HUES6 (cell line): ENCODE data around the gene TBX5.

ENCODE experiments used
- H3K27ac ChIP-seq: 2 replicates; pipeline ENCODE4 v1.7.0; 2013; ENCODE audit warnings: low read depth, mild to moderate bottlenecking, low read length, inconsistent platforms
- H3K27me3 ChIP-seq: 2 replicates; pipeline ENCODE4 v1.6.1; 2013; ENCODE audit warnings: low read length; ENCODE audit not compliant: control insufficient read depth, insufficient read depth
- H3K36me3 ChIP-seq: 2 replicates; pipeline ENCODE4 v1.6.1; 2013; ENCODE audit warnings: low read length; ENCODE audit not compliant: control insufficient read depth, insufficient read depth
- H3K4me1 ChIP-seq: 2 replicates; pipeline ENCODE4 v1.6.1; 2013; ENCODE audit warnings: low read length; ENCODE audit not compliant: control insufficient read depth, insufficient read depth
- H3K4me3 ChIP-seq: 2 replicates; pipeline ENCODE4 v1.5.1; 2013; ENCODE audit warnings: low read depth, low read length
- H3K9ac ChIP-seq: one replicate; pipeline ENCODE4 v1.6.1; 2013; ENCODE audit warnings: mild to moderate bottlenecking, low read length
- H3K9me3 ChIP-seq: 2 replicates; pipeline ENCODE4 v1.6.1; 2013; ENCODE audit warnings: low read depth, low read length; ENCODE audit not compliant: control insufficient read depth, insufficient read depth

The TBX5 gene

GRCh38 chr12:114430306-114430705, 24.4 kb upstream of the TBX5 start:
- Histone ChIP-seq H3K36me3 (no peaks in the 10 kb centered on the region), H3K27me3 (peaks cover 96% of the 10 kb centered on the region), H3K27ac (no peak overlapping the region), H3K4me1 (no peaks in the 10 kb centered on the region), H3K9ac (no peak overlapping the region), H3K9me3 (no peaks in the 10 kb centered on the region), H3K4me3 (no peak overlapping the region)

GRCh38 chr12:114425031-114425626, 19.2 kb upstream of the TBX5 start:
- no peak overlapping the region for H3K9ac ChIP-seq
- peaks cover 93% of the 10 kb centered on the region for H3K27me3 ChIP-seq
- H3K4me1 ChIP-seq, result no peaks in the 10 kb centered on the region
- no peaks in the 10 kb centered on the region for H3K36me3 ChIP-seq
- H3K27ac ChIP-seq, result no peak overlapping the region
- no peak overlapping the region for H3K4me3 ChIP-seq
- no peaks in the 10 kb centered on the region for H3K9me3 ChIP-seq

- Histone ChIP-seq H3K27ac (no peak overlapping the region), H3K9me3 (no peaks in the 10 kb centered on the region), H3K4me3 (no peak overlapping the region), H3K27me3 (peaks cover 96% of the 10 kb centered on the region), H3K4me1 (no peaks in the 10 kb centered on the region), H3K36me3 (no peaks in the 10 kb centered on the region), H3K9ac (no peak overlapping the region)
Observed at GRCh38 chr12:114420944-114421335, 15.0 kb upstream of the TBX5 start.

GRCh38 chr12:114420182-114420943, 14.4 kb upstream of the TBX5 start:
- peaks cover 96% of the 10 kb centered on the region for H3K27me3 ChIP-seq
- no peak overlapping the region for H3K27ac ChIP-seq
- no peak overlapping the region for H3K4me3 ChIP-seq
- no peaks in the 10 kb centered on the region for H3K36me3 ChIP-seq
- no peak overlapping the region for H3K9ac ChIP-seq
- H3K9me3 ChIP-seq, result no peaks in the 10 kb centered on the region
- no peaks in the 10 kb centered on the region for H3K4me1 ChIP-seq

GRCh38 chr12:114416028-114416427, 10.1 kb upstream of the TBX5 start:
- Histone ChIP-seq H3K4me1 (peaks cover 6% of the 10 kb centered on the region; the same call in 1 of the 2 replicates), H3K9me3 (no peaks in the 10 kb centered on the region), H3K9ac (no peak overlapping the region), H3K27ac (no peak overlapping the region), H3K36me3 (no peaks in the 10 kb centered on the region), H3K27me3 (peaks cover 100% of the 10 kb centered on the region), H3K4me3 (no peak overlapping the region)

GRCh38 chr12:114415525-114415868, 9.6 kb upstream of the TBX5 start:
- peaks cover 6% of the 10 kb centered on the region for H3K4me1 ChIP-seq

GRCh38 chr12:114414866-114415524, 9.1 kb upstream of the TBX5 start:
- Histone ChIP-seq H3K9ac (no peak overlapping the region), H3K4me3 (no peak overlapping the region; the same call in 1 of the 2 replicates), H3K36me3 (no peaks in the 10 kb centered on the region), H3K4me1 (peaks cover 10% of the 10 kb centered on the region), H3K27me3 (peaks cover 100% of the 10 kb centered on the region), H3K27ac (no peak overlapping the region), H3K9me3 (no peaks in the 10 kb centered on the region)

More at GRCh38 chr12:114415525-114415868, 9.6 kb upstream of the TBX5 start:
- H3K36me3 ChIP-seq, result no peaks in the 10 kb centered on the region
- H3K27ac ChIP-seq, result no peak overlapping the region
- no peak overlapping the region for H3K4me3 ChIP-seq
- no peak overlapping the region for H3K9ac ChIP-seq
- H3K27me3 ChIP-seq, result peaks cover 100% of the 10 kb centered on the region
- H3K9me3 ChIP-seq, result no peaks in the 10 kb centered on the region

GRCh38 chr12:114414031-114414865, 8.3 kb upstream of the TBX5 start:
- no peaks in the 10 kb centered on the region for H3K36me3 ChIP-seq
- peaks cover 14% of the 10 kb centered on the region for H3K4me1 ChIP-seq
- no peaks in the 10 kb centered on the region for H3K9me3 ChIP-seq
- H3K27ac ChIP-seq, result no peak overlapping the region
- no peak overlapping the region for H3K9ac ChIP-seq
- H3K4me3 ChIP-seq, result peak overlapping the region; percentile 16
- H3K27me3 ChIP-seq, result peaks cover 100% of the 10 kb centered on the region

GRCh38 chr12:114412825-114413749, 7.1 kb upstream of the TBX5 start:
- Histone ChIP-seq H3K4me1 (peaks cover 24% of the 10 kb centered on the region), H3K9ac (no peak overlapping the region), H3K36me3 (no peaks in the 10 kb centered on the region), H3K27me3 (peaks cover 100% of the 10 kb centered on the region), H3K4me3 (no peak overlapping the region; the same call in 1 of the 2 replicates), H3K9me3 (no peaks in the 10 kb centered on the region), H3K27ac (no peak overlapping the region)

GRCh38 chr12:114412307-114412706, 6.4 kb upstream of the TBX5 start:
- Histone ChIP-seq H3K4me3 (no peak overlapping the region), H3K9me3 (no peaks in the 10 kb centered on the region), H3K36me3 (no peaks in the 10 kb centered on the region), H3K4me1 (peaks cover 24% of the 10 kb centered on the region), H3K27me3 (peaks cover 100% of the 10 kb centered on the region), H3K9ac (no peak overlapping the region), H3K27ac (no peak overlapping the region)
